Measurements from ENCODE around the gene YPEL1. TPM values are rescaled to one million over a fixed set of nuclear protein-coding genes. Genes with fewer than 3 reads are reported as not detected.

The YPEL1 gene, protein sequence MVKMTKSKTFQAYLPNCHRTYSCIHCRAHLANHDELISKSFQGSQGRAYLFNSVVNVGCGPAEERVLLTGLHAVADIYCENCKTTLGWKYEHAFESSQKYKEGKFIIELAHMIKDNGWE
- 2.2 TPM for total RNA-seq
- long read RNA-seq, partial matches to known transcripts = 0 of 2 reads
- long read RNA-seq, other reads (novel, unspliced or antisense) = 2 of 2 reads

DNA sequence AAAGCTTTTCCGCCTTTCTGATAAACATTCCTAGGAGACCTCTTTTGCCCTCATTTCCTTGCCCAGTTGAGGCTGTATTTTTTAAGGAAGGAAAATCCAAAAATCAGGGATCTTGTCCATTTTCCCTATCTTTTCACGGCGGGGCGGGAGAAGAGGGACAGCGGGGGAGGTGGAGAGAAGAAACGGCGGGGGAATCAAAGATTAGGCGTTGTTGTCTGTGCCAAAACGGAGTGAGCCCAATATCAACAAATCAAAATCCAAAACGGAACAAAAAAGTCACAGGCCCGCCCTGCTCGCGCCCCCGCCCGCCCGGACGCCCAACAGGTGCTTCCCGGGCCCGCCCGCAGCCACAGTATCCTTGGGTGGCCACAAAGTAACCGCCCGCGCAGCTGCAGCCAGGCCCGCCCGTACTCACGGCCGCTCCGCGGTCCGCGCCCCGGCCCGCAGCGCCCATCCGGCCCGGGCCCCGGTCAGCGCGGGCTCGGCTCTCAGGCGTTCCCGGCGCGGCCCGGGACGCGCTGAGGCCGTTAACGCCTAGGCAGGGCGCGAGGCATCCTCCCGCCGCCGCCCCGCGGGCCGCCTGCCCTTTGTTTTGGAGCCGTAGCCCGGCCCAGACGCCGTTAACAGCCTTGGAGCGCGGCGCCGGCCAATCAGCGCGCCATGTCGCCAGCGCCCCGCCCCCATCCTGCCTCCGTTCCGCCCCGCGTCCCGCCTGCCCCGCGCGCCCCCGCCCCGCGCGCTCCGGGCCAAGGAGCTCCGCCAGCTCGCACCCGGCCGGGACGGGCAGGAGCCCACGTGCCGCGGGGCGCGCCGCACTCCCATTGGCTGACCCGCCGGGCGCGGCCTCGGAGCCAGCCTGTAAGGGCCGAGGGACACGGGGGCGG is at the start of gene YPEL1:
Gene YPEL1, minus strand, starts transcription at position 595 of the 884 bp plus-strand sequence. CDS start 25,050 bp downstream, outside the sequence.
- peak; percentile 99 for DNase-seq (ENCODE audit: low spot score)

DNA sequence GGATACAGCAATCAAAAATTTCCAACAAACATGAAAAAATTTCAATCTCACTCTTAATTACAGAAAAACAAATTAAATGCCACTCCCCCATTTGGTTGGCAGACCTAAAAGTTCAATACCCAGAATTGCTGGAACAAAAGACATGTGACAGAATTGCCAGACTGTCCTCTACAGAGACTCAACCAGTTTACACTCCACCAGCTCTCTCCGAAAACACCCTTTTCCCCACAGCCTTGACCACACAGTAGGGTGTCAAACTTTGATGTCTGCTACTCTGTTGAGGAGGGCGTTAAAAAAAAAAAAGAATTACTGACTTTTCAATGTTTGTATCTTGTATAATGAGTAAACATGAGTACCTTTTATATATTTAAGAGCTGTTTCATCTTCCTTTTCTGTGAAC is 44.7 kb upstream of the YPEL1 start:
- peak; percentile 4 for DNase-seq (ENCODE audit: low spot score)

DNA sequence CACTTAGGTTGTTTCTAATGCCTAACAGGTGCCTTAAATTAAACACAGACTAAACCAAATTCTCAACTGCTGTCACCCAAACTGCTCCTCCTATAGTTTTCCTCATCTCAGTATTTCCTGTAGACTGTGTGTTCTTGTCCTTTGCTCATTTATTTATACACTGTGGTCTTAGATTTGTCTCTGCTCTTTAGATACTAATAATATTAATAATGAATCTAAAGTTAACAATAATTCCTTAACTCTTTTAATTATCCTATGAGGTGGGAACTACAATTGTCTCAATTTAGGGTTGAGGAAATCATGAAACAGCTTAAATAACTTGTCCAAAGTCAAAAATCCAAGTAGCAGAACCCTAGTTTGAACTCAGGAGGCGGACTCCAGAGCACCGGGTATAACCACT is 43.9 kb upstream of the YPEL1 start:
- DNase-seq (ENCODE audit: low spot score) = no peak

DNA sequence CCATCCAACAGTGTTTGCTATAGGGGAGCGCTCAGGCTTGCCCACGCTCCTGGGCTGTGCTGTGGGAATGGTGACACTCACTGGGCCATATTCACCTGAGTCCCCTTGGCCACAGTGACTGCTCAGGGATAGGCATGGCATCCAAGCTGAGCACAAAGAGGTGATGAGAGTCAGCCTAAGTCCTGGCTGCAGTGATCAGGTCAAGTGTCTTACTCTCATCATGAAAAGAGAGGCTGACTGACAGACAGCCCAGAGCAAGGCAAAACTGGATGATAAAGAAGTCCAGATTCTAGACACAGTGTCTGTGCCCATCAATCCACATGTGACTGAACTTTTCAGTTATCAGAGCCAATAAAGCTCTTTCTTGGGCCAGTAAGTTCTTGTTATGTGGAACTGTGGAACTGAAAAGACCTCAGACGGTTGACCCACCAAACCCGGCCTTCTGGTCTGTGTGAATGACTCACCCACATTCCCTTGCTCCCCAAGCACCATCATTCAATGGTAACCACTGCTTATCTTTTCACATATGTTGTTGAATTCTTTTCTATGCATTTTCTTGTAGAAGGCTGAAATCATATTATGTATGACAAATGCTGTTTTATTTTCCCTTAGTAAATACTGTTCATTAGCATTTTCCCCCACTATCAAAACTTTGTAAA is 43.2 kb upstream of the YPEL1 start:
- peak; percentile 28 for DNase-seq (ENCODE audit: low spot score)

DNA sequence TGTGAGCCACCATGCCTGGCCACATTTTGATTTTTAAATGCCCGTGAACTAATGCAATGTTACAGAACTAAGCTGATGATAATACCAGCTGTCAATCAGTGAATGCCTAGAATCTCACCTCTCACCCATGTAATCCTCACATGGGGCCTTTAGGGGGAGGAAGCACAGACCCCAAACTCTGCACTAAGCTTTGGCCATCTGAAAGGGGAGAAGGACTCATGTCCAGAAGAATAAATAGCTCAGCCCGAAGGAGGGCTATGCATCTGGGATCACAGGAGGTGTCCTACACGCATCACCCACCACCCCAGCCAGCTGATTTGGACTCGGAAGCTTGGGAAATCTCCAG is 36.0 kb upstream of the YPEL1 start:
- peak; percentile 45 for DNase-seq (ENCODE audit: low spot score)

DNA sequence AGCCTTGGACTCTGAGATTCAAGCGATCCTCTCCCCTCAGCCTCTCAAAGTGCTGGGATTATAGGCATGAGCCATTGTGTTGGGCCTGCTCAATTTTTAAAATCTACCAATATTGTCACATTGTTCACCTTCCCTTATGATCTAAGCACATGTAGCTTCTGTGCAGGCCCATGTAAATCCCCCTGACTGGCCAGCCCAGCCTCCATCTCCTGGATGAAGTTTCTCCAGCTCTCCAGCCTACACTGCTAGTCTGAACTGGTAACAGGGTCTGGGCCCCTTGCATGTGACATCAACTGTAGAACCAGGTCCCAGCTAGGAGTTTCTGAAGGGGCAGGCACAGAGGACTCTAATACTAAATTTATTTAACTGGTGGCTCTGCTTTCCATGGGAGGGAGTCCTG is 32.8 kb upstream of the YPEL1 start:
- DNase-seq (ENCODE audit: low spot score) = peak; percentile 20

DNA sequence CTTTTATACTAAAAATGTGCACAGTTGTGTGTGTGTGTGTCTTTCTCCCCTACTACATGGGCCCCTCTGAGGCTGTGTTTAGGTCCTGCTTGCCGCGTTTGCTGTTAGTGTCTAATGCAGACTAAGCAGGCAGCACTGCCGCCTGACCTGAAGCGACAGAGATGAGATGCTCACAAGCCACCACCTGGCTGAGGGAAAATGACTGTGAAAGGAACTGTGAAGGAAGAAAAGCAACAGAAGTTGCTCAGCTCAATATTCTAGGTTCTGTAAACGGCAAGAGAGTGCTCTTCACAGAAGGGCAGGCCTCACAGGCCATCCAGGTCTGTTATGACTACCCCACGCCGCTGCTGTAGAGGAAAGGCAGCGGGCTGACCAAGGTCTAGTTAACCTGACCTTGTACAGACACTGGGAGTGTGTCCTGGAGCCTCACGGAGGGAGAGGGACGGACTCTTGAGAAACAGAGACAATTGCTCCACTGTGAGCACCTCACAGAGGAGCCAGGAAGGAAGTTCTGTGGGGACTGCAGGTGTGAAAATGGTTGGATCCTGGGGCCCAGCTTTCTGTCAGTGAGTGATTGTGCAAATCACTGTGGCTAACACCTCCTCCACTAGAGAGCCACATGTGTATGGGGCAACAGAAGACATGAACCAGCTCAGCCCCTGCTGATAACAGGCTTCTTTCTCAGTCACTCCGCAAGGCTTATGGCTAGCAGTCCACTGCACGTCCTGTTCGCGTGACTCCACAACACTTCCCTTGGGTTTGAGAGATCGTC is 31.3 kb upstream of the YPEL1 start:
- DNase-seq (ENCODE audit: low spot score) = no peak

DNA sequence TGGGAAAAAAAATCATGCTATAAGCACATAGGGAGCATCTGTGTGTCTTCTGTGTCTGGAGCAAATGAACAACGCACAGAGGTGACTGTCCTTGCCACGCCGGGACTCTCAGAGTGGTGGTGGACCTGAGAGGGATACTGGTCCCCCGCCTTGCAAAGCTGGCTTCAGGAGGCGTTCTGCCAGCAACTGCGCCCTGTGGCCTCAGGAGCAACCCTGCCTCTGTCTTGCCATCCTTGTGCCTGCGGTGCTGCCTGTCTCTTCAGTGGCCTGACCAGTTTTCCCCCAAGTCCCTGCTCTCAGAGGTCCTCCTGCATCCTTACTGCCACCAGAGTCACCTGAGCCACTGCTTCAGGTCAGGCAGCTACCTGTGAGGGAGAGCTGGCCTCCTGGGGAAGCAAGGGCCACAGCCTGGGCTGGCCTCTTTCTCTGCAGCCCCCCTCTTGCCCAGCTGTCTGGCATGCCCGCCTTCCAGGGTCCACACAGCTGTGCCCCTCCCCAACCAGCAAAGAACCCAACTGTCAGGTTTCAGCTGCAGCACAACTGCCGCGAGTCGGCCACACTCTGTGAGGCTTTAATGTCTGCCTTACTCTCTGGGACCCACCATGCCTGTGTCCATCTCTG is 30.4 kb upstream of the YPEL1 start:
- no peak for DNase-seq (ENCODE audit: low spot score)

DNA sequence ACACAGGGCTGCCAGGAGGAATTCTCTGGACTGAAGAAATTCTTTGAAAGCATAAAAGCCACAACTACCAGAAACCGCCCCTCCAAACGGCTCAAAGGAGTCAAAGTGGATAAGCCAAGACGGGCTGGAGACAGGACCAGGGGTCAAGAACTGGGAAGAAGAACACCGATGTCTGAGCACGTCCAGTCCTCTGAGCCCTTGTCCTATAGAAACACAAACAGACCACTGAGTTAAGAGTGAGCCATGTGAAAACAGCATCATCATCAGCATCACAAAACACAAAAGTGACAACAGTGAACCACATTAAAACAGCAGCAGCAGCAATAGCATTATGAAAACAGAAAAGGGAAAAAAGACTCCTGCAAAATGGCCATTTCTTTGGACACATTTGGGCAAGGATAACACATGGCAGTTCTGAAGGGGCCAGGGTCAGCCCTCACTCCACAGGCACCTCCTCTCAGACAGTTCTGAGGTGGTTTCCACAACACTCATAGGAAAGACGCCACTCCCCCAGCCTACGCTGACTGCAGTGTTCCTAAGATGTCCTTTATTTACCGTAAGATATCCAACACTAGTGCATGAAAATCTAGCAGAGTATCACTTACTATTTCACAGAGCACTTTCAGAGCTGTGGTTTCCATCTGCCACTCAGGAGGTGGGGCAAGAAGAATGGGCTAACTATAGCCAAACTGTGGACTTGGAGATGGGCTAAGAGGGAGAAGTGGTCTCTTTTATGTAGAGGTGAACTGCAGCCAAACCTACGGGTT is 28.6 kb upstream of the YPEL1 start:
- no peak for DNase-seq (ENCODE audit: low spot score)

DNA sequence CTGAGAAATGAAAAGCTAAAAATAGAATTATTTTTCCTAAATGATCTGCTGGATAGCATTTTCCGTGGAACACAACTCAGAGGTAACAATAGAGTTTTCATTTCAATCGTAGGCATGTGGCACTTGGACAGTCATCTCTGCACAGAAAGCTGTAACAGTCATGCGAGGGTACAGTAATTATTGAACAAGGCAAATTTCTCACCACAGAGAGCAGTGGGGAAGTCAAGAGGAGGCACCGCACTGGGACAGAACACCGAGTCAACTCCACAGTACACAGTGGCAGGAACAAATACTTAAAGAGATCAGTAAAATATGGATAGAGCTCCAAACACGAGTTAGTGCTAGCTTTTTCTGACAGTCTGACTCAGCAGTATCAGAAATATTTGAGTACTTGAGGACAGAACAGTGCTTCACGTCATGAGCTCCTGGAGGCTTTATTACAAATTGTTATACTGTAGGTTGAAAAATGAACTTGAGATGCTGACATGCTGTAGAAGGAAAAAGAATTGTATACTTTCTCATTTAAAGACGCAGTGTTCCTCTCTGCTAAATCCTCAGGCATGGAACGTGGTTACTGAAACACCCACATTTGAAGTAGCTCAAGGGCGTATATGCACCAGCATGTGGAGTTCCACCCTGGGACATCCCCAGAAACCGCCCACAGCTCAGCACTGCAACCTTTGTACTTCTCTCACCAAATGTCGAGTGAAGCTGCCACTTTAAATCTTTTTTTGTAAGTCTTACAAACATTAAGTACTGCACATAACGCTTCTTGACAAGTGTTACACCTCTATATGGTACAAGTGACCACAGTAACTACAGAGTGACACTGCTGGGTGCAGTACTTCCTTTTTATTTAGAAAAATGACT is 27.4 kb upstream of the YPEL1 start:
- DNase-seq (ENCODE audit: low spot score) = no peak

DNA sequence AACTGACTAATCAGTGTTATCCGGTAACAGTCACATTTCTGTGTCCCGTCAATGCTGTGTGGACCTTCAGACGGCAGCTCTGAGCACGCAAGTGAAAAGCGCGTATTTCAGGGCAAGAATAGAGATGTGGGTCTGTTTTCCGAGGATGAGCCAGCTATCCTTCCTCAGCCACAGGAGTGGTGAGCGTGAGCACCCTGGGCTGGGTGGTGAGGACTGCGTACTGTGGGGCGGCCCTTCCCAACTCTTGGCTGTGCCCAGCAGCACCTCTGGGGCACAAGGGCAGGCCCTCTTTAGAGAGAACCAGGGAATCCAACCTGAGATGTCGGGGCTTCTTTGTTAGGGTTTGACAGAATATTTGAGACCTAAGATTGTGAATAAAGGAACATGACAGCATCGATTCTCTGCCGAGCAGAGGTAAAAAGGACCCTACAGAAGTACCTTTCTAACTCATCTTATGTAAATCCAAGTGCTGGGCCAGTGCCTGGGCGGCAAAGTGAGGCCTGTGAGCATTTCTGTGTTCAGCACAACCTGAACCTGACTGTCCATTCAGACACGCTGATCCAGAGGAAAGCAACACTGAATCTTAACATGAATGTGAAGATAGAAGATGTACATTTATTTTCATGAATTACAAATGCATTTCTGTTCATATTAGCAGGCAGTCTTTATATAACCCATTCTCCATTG is 26.5 kb upstream of the YPEL1 start:
- DNase-seq (ENCODE audit: low spot score) = no peak

DNA sequence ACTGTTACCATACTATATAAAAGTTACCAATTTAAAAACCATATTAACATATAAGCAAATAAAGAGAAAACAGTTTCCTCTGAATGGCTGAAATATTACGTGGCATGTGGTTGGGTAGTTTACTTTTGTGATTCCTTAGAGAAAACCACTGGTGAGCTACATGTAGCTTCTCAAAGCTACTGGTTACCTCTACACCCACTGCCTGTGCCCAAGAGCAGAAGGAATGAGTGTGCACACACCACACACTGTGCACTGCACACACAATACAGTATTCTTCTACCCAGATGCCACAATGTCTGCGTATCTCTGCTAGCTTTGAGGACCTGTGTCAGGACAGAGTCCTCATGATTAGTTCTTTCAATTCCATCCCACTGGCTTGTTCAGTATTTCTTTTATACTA is 25.5 kb upstream of the YPEL1 start:
- DNase-seq (ENCODE audit: low spot score) = no peak

DNA sequence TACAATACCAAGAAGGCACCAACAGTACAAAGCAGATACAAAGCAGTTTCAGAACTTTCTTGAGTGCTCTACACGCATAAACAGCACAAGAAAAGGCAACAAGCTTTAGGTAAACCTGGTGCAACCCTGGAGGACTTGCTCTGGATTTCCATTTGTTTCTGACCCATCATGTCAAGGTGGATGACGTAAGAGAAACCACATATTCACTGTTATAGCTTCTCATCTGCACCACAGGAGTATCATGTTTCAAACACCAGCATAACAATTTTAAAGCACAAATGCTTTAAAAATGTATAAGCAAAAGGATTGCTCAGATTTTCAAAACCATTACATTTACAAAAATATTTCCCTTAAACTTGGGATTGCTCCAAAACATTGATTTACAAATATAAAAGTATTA is 25.0 kb upstream of the YPEL1 start:
- no peak for DNase-seq (ENCODE audit: low spot score)

DNA sequence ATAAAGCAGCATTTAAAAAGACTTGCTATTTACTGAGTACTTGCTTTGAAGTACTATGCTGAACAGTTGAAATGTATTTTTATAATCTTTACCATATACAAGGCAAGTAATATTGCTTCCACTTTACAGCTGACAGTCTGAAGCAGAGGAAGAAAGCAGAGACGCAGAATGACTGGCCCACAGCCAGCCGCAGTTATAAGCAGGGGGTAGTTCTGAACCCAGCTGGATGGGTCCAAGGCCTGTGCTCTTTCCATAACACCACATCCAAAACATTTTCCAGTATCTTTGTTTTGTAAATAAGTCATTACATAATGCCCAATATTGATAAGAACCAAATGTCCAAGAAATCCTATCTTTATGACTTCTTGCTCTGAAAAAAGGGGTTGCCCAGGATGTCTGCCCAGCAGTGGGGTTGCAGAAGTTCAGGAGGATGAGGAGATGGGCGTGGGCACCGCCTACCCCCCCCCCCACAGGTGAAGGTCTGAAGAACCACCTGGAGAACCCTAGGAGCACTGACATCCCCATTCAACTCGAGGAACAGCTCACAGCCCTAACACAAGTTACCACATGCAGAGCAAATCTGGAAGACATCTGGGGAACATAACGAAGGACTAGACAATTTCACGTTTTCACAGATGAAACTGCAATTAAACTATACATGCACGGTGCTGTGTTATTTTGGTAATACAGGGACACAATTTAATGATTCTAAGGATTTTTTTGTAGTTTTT is 24.2 kb upstream of the YPEL1 start:
- no peak for DNase-seq (ENCODE audit: low spot score)

DNA sequence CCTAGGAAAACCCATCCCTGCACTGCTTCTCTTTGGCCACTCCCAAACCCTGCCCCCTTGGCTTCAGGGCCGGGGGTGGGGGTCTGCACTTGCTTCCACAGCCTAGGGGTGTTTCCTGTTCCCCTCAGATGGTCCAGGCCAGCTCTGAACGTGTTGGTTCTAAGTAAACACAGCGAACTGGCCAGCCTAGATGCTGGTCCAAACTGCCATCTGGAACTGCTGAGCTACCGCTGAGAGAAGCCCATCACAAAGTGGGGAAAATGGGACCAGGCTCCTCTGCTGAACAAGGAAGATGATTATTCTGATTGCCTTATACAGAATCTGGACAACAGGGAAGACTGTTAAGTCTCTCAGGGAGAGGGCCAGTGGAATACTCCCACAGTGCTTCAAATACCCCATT is 23.5 kb upstream of the YPEL1 start:
- no peak for DNase-seq (ENCODE audit: low spot score)

DNA sequence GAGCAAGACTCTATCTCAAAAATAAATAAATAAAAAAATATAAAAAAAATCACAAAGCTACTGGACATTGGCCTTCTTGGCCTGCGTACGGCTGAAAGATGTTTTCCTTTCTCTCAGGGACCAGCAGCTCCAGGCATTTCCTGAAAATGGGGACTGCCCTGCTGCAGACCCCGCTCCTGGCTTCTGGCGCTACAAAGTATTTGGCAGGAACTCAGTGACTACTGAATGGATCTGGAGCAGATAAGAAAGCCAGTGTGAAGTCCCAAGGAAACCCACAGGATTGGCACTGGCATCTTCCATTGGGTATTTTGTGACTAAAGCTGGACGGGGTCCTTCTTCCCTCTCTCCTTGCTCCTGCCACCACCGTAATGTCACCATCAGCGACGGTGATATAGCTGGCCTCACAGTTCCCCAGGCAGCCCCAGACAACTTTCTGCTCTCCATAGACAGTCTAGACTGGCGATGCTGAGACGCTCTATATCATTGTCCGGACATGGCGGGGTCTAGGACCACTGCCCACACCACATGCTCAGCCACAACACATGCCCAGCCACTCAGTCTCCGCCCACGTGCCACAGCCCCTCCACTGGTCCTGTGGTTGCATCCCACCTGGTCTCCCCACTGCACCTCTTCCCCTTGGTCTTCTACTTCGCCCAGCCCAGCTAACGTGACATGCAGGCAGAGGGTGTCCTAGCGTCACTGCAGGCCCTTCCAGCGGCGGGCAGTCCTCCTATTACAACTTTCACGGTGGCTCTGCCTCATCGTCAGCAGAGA is 22.7 kb upstream of the YPEL1 start:
- DNase-seq (ENCODE audit: low spot score) = no peak

DNA sequence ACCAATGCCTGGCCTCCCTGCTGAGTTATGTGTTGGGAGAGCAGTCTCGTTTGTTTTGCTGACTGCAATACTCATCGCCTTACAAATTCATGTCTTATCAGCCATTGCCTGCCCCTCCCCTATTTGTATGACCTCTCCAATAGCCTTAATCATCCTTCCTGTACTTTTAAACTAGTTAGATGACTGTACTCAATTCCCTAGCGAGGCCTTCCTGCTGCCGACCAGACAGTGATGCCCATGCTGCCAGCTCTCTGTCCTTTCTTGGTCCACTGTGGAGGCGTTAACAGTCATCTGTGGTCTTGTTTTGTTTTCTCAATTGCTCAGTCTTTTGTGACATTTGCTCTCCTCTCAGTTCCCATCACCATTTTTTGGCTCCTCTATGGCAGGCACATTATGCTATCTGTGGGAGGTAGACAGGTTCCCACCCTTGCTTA is 20.3 kb upstream of the YPEL1 start:
- no peak for DNase-seq (ENCODE audit: low spot score)
